ENCODE data around the gene NFATC1. TPM values are rescaled to one million over a fixed set of nuclear protein-coding genes. Genes with fewer than 3 reads are reported as not detected.

NFATC1 gene
- polyA plus RNA-seq, 1 donor from 2014 or later, result 0.37 TPM

DNA sequence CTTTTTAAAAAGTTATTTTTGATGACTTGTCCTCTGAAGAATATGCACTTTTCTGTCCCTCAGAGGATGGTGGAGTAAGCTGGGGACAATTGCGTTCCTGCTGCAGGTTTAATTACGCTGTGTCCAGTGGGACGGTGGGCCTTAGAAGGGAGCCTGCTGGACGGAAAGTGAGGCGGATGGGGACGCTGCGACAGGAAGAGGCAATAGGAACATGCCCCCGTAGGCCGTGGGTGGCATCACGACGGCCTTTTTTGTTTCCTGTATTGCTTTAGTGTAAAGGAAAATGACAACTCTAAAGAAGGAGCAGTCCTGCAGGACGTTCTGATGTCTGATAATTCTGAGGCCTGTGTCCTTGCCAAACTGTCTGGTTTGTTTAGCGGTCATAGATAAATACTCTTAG lies 121.6 kb downstream of the NFATC1 start:
- Histone ChIP-seq H3K4me2 (ENCODE audit: low read length) (no peak overlapping the region), H3K79me2 (replicated peaks; ENCODE audit: insufficient read depth, low read length) (no peaks in the 10 kb centered on the region), H4K20me1 (ENCODE audit: insufficient read depth) (no peaks in the 10 kb centered on the region), H3K9me2 (ENCODE audit: insufficient read depth, low read length) (no peaks in the 10 kb centered on the region), H3F3A (ENCODE audit: insufficient read depth, low read length, poor library complexity, severe bottlenecking) (no peaks in the 10 kb centered on the region), H2AFZ (ENCODE audit: low read depth, low read length) (no peak overlapping the region), H3K9ac (ENCODE audit: low read length) (no peak overlapping the region), H3K36me3 (ENCODE audit: insufficient read depth, low read length) (no peaks in the 10 kb centered on the region), H3K9me3 (ENCODE audit: low read length) (no peaks in the 10 kb centered on the region), H3K27me3 (ENCODE audit: insufficient read depth, low read depth, low read length) (no peaks in the 10 kb centered on the region), H3K4me3 (ENCODE audit: low read length) (no peak overlapping the region), H3K27ac (ENCODE audit: low read length) (no peak overlapping the region)
- no peak for TF ChIP-seq EZH2 (IDR thresholded peaks at IDR 0.05; ENCODE audit: borderline replicate concordance, insufficient read depth, low read length, poor library complexity, severe bottlenecking)
- TF ChIP-seq SMC3 (conservative IDR thresholded peaks at IDR 0.05; ENCODE audit: poor library complexity), result no peak
- TF ChIP-seq MXI1 (conservative IDR thresholded peaks at IDR 0.05; ENCODE audit: poor library complexity, severe bottlenecking), result no peak
- TF ChIP-seq POLR2AphosphoS5 (IDR thresholded peaks at IDR 0.05), result no peak
- TF ChIP-seq CTCF (IDR thresholded peaks at IDR 0.05; ENCODE audit: poor library complexity, severe bottlenecking), result no peak
- TF ChIP-seq, protein P1, sequence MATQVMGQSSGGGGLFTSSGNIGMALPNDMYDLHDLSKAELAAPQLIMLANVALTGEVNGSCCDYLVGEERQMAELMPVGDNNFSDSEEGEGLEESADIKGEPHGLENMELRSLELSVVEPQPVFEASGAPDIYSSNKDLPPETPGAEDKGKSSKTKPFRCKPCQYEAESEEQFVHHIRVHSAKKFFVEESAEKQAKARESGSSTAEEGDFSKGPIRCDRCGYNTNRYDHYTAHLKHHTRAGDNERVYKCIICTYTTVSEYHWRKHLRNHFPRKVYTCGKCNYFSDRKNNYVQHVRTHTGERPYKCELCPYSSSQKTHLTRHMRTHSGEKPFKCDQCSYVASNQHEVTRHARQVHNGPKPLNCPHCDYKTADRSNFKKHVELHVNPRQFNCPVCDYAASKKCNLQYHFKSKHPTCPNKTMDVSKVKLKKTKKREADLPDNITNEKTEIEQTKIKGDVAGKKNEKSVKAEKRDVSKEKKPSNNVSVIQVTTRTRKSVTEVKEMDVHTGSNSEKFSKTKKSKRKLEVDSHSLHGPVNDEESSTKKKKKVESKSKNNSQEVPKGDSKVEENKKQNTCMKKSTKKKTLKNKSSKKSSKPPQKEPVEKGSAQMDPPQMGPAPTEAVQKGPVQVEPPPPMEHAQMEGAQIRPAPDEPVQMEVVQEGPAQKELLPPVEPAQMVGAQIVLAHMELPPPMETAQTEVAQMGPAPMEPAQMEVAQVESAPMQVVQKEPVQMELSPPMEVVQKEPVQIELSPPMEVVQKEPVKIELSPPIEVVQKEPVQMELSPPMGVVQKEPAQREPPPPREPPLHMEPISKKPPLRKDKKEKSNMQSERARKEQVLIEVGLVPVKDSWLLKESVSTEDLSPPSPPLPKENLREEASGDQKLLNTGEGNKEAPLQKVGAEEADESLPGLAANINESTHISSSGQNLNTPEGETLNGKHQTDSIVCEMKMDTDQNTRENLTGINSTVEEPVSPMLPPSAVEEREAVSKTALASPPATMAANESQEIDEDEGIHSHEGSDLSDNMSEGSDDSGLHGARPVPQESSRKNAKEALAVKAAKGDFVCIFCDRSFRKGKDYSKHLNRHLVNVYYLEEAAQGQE (IDR thresholded peaks at IDR 0.05; ENCODE audit: borderline replicate concordance), result no peak
- no peak for TF ChIP-seq RAD21 (conservative IDR thresholded peaks at IDR 0.05)
- TF ChIP-seq EP300 (conservative IDR thresholded peaks at IDR 0.05; ENCODE audit: poor library complexity, severe bottlenecking), result no peak
- TF ChIP-seq TAF1 (IDR thresholded peaks at IDR 0.05; ENCODE audit: low read depth), result no peak

DNA sequence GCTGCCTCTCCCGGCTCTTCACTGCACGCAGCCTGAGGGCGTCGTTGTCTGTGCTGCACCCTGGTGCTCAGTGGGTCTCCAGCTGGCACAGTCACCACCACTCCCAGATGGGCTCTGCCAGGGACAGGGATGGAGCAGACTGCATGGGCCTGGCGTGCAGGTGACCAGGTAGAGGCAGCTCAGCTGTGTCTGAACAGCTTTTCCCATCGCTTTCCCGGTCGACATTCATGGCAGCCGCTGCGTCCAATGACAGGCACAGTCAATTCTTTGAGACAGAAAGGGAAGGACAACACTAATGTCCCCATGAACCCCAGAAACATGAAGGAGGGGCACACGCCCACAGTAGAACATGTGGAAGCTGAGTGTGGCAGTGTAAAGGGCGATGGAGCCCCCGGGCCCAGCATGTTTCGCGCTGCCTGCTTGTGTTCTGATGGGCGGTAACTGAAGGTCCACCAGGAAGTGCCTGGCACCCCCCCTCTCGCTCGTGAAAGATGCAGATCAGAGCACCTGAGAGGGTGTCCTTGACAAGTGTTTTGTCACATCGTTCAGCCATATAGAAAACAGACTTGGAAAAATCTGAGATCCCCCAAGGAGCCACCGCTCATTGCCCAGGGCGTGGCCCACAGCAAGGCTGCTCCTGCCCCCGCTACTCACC lies 122.4 kb downstream of the NFATC1 start:
- Histone ChIP-seq H3F3A (ENCODE audit: insufficient read depth, low read length, poor library complexity, severe bottlenecking) (no peaks in the 10 kb centered on the region), H3K27me3 (ENCODE audit: insufficient read depth, low read depth, low read length) (no peaks in the 10 kb centered on the region), H3K4me2 (ENCODE audit: low read length) (no peak overlapping the region), H3K27ac (ENCODE audit: low read length) (no peak overlapping the region), H3K9me2 (ENCODE audit: insufficient read depth, low read length) (no peaks in the 10 kb centered on the region), H2AFZ (ENCODE audit: low read depth, low read length) (no peak overlapping the region), H3K9ac (ENCODE audit: low read length) (no peak overlapping the region), H4K20me1 (ENCODE audit: insufficient read depth) (no peaks in the 10 kb centered on the region), H3K36me3 (ENCODE audit: insufficient read depth, low read length) (no peaks in the 10 kb centered on the region), H3K9me3 (ENCODE audit: low read length) (no peaks in the 10 kb centered on the region), H3K79me2 (replicated peaks; ENCODE audit: insufficient read depth, low read length) (no peaks in the 10 kb centered on the region), H3K4me3 (ENCODE audit: low read length) (no peak overlapping the region)
- TF ChIP-seq, protein P1 (IDR thresholded peaks at IDR 0.05; ENCODE audit: borderline replicate concordance), result no peak
